Tibial nerve (tissue), 3 donors: Measurements from ENCODE around the gene EIF4ENIF1.
"Not testable (repeated sequence)": the region's sequence is repeated elsewhere in the genome, so short reads cannot be mapped to it uniquely, and the experiment has no call there.

ENCODE experiments used
- CTCF ChIP-seq, 5 experiments: fragments of 200-600 bp in 3 of 5; fragments of 450-650 bp in 2 of 5; sonication (generic) in 3 of 5; IDR thresholded peaks; one replicate each; pipeline ENCODE4 v1.5.1; 2016 to 2019; ENCODE audit warnings: antibody characterized with exemption in 5 of 5, mild to moderate bottlenecking in 3 of 5, moderate library complexity in 2 of 5
- POLR2A ChIP-seq, 2 donors: fragments of 450-650 bp; IDR thresholded peaks; one replicate each; pipeline ENCODE4 v1.6.1; 2017; ENCODE audit warnings: antibody characterized with exemption in 2 of 2, mild to moderate bottlenecking in 2 of 2, moderate library complexity in 2 of 2

- TF ChIP-seq CTCF, POLR2A (IDR thresholded peaks at IDR 0.05): not testable (repeated sequence)
Measured at GRCh38 chr22:31493355-31493754, 3.7 kb upstream of the EIF4ENIF1 start.
